DMS153 treated with DMSO at 0.1 percent for 48 hours (cell line): ENCODE data around the gene PTH.

Experiments
- DNase-seq: peaks from one replicate; lab custom pipeline; 2025; ENCODE audit not compliant: unreplicated experiment; lab: John Stamatoyannopoulos, UW

PTH gene

DNA sequence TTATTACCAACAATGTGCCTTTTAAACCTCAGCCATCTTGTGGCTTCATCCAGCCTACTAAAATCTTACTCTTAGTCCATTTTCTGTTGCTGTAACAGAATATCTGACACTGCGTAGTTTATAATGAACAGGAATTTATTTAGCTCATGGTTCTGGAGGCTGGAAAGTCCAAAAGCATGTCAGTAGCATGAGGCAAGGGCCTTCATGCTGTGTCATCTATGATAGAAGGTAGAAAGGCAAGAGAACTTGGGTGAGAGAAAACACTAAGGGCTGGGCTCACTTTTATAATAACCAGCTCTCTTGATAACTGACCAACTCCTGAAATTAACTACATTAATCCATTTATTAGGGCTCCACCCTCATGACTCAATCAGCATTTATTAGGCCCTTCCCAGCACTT, 46.3 kb downstream of the PTH start:
- no peak for DNase-seq

DNA sequence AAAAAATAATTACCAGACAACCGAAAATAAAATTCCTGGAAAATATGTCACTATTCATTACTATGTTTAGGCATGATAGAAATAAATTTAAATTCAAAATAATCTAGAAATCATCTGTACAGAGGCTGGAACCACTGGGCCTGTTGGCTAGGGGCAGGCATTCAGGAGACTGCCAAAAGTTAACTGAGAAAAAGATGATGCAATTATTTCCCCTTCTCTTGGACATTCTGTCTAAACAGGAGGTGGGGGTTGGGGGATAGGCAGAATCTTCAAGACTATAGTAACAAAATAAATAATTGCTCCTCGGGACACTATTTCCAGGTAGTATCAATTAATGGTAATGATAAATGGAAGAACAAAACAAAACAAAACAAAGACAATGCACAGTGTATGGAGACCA, 46.9 kb downstream of the PTH start:
- DNase-seq = no peak

DNA sequence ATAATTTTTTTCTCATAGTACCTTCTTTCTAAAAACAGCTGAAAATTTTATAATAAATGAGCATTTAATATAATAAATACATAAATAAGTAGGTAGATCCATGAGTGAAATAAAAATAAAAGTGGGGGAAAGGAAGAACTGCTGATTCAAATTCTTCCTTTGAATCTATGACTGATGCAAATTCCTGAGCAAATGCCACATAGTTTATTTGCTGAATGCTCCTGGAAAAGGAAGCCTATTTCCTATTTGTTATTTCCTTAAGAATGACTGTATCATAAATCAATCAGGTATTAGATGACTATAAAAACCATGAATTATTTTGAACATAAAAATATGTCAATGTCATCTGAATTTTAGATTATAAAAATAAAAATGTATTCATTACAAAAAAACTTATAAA, 49.4 kb downstream of the PTH start:
- DNase-seq = no peak

DNA sequence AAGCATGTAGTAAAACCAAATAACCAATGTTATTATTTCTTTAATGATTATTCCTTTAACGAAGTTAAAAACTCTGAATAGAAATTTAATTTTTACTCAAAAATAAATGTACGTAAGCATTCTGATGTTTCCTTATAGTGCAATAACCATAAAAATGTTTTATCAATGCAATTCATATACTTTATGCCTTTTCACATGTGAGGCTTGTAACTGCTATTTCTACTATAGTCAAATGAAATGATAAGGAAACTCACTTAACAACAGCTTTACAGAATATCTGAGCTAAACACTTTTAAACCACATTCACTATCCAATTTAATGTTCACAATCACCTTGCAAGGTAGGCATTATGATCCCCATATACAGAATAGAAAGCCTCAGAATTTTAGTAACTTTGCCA, 50.2 kb downstream of the PTH start:
- no peak for DNase-seq
